B cell (primary cell): ENCODE data around the gene POLR3GL.

Source experiments
- EZH2 ChIP-seq: IDR thresholded peaks from 2 replicates; pipeline ENCODE4 v1.6.1; 2012; ENCODE audit warnings: borderline replicate concordance, low read depth, mild to moderate bottlenecking, moderate library complexity, low read length; ENCODE audit not compliant: insufficient read depth, poor library complexity, severe bottlenecking
- TF ChIP-seq, protein P1 (sequence below): fragments of 200-600 bp; IDR thresholded peaks from one replicate; pipeline ENCODE4 v1.8.0; 2022; ENCODE audit warnings: antibody characterized with exemption, mild to moderate bottlenecking

DNA sequence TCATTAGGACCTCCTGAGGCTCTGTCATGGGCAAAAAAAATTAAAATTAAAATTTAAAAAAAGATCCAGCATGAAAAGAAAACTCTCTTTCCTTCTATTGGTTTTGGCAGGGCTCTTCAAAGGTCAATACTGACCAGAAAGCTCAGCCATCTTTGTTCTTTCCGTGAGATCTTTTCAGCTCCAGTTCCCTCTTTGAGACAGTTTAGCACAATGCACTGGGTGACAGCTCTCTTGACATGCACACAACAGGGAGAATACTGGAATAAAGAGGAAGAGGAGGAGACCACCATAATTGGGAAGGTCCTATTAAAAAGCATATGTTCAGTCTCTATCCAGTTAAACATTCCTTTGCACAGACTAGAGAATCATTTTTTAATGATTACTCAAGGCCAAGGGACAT is 13.0 kb upstream of the POLR3GL start:
- TF ChIP-seq, protein P1, sequence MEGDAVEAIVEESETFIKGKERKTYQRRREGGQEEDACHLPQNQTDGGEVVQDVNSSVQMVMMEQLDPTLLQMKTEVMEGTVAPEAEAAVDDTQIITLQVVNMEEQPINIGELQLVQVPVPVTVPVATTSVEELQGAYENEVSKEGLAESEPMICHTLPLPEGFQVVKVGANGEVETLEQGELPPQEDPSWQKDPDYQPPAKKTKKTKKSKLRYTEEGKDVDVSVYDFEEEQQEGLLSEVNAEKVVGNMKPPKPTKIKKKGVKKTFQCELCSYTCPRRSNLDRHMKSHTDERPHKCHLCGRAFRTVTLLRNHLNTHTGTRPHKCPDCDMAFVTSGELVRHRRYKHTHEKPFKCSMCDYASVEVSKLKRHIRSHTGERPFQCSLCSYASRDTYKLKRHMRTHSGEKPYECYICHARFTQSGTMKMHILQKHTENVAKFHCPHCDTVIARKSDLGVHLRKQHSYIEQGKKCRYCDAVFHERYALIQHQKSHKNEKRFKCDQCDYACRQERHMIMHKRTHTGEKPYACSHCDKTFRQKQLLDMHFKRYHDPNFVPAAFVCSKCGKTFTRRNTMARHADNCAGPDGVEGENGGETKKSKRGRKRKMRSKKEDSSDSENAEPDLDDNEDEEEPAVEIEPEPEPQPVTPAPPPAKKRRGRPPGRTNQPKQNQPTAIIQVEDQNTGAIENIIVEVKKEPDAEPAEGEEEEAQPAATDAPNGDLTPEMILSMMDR, result no peak
- no peak for TF ChIP-seq EZH2
